Nephron (organoid): ENCODE results near the gene MED29.

ENCODE experiments used
- H3K27ac Mint-ChIP-seq, 3 experiments: 2 replicates each; pipeline ENCODE4 v1.8.0; 2020; ENCODE audit warnings: mixed read lengths in 3 of 3, mild to moderate bottlenecking in 2 of 3, moderate library complexity in 1 of 3
- H3K27me3 Mint-ChIP-seq: 2 replicates; pipeline ENCODE4 v1.8.0; 2021; ENCODE audit warnings: low read depth, mild to moderate bottlenecking, moderate library complexity, mixed read lengths
- H3K36me3 Mint-ChIP-seq: 2 replicates; pipeline ENCODE4 v1.8.0; 2020; ENCODE audit warnings: low read depth, mixed read lengths
- H3K4me1 Mint-ChIP-seq: 2 replicates; pipeline ENCODE4 v1.8.0; 2020; ENCODE audit warnings: mixed read lengths
- H3K4me3 Mint-ChIP-seq, 3 experiments: 2 replicates each; pipeline ENCODE4 v1.8.0; 2020; ENCODE audit warnings: mild to moderate bottlenecking in 3 of 3, mixed read lengths in 3 of 3, moderate library complexity in 2 of 3
- H3K9me3 Mint-ChIP-seq: 2 replicates; pipeline ENCODE4 v1.8.0; 2020; ENCODE audit warnings: mixed read lengths
- CTCF ChIP-seq, 3 experiments: fragments of 200-600 bp; sonication (generic); IDR thresholded peaks; one replicate each; pipeline ENCODE4 v1.5.0; 2021; ENCODE audit warnings: antibody characterized with exemption in 3 of 3; ENCODE audit not compliant: unreplicated experiment in 3 of 3

Gene MED29

GRCh38 chr19:39409208-39410016 is 18.2 kb downstream of the MED29 start:
- Mint-ChIP-seq H3K4me1 (peaks cover 38% of the 10 kb centered on the region), H3K27ac (peak overlapping the region; percentile 91 to 98 (median 97)), H3K4me3 (peak overlapping the region; percentile 97 to 99 (median 97)), H3K27me3 (peaks cover 5% of the 10 kb centered on the region), H3K9me3 (no peaks in the 10 kb centered on the region), H3K36me3 (peaks cover 6% of the 10 kb centered on the region)
- TF ChIP-seq CTCF (IDR thresholded peaks at IDR 0.05; ENCODE audit: unreplicated experiment in 3 of 3): no peak

- Mint-ChIP-seq H3K27ac (peak overlapping the region; percentile 91 to 98 (median 96)), H3K4me3 (peak overlapping the region; percentile 97 to 99 (median 97)), H3K9me3 (no peaks in the 10 kb centered on the region), H3K4me1 (peaks cover 42% of the 10 kb centered on the region), H3K27me3 (peaks cover 5% of the 10 kb centered on the region), H3K36me3 (peaks cover 10% of the 10 kb centered on the region)
- no peak for TF ChIP-seq CTCF (IDR thresholded peaks at IDR 0.05; ENCODE audit: unreplicated experiment in 3 of 3)
Observed at GRCh38 chr19:39410017-39410830, 19.0 kb downstream of the MED29 start.

- Mint-ChIP-seq H3K27ac (peak overlapping the region; percentile 91 to 98 (median 96)), H3K36me3 (peaks cover 14% of the 10 kb centered on the region), H3K27me3 (peaks cover 5% of the 10 kb centered on the region), H3K4me3 (peak overlapping the region; percentile 97 to 99 (median 97)), H3K9me3 (no peaks in the 10 kb centered on the region), H3K4me1 (peaks cover 42% of the 10 kb centered on the region)
- no peak for TF ChIP-seq CTCF (IDR thresholded peaks at IDR 0.05; ENCODE audit: unreplicated experiment in 3 of 3)
Observed at GRCh38 chr19:39410831-39411080, 19.6 kb downstream of the MED29 start.

GRCh38 chr19:39411081-39411831 is 20.1 kb downstream of the MED29 start:
- Mint-ChIP-seq H3K9me3 (no peaks in the 10 kb centered on the region), H3K36me3 (peaks cover 14% of the 10 kb centered on the region)

GRCh38 chr19:39411832-39412099 is 20.6 kb downstream of the MED29 start:
- Mint-ChIP-seq H3K4me1 (peaks cover 36% of the 10 kb centered on the region), H3K9me3 (no peaks in the 10 kb centered on the region), H3K36me3 (peaks cover 14% of the 10 kb centered on the region), H3K4me3 (peak overlapping the region; percentile 97 to 99 (median 97)), H3K27me3 (peaks cover 5% of the 10 kb centered on the region), H3K27ac (peak overlapping the region; percentile 91 to 98 (median 96))
- TF ChIP-seq CTCF (IDR thresholded peaks at IDR 0.05; ENCODE audit: unreplicated experiment in 3 of 3): peak; percentile 96 to 98 (median 97)

More at GRCh38 chr19:39411081-39411831, 20.1 kb downstream of the MED29 start:
- peak overlapping the region; percentile 91 to 98 (median 96) for H3K27ac Mint-ChIP-seq
- H3K27me3 Mint-ChIP-seq: peaks cover 5% of the 10 kb centered on the region
- no peak for TF ChIP-seq CTCF (IDR thresholded peaks at IDR 0.05; ENCODE audit: unreplicated experiment in 3 of 3)
- H3K4me3 Mint-ChIP-seq: peak overlapping the region; percentile 97 to 99 (median 97)
- H3K4me1 Mint-ChIP-seq: peaks cover 38% of the 10 kb centered on the region
